ENCODE results near the gene KRCC1.

The KRCC1 gene

GRCh38 chr2:88055371-88056128, at the start of gene KRCC1:
Gene KRCC1, minus strand, starts transcription at chr2:88055783. Its CDS starts 27,220 bp downstream, at chr2:88028563.
- DNase-seq, result peak; percentile 95 to 97

- DNase-seq, result no peak
Observed at GRCh38 chr2:88100489-88100858, 44.9 kb upstream of the KRCC1 start.

- DNase-seq, result no peak
Observed at GRCh38 chr2:88099798-88100488, 44.4 kb upstream of the KRCC1 start.

- no peak for DNase-seq
Observed at GRCh38 chr2:88098558-88098900, 42.9 kb upstream of the KRCC1 start.

DNA sequence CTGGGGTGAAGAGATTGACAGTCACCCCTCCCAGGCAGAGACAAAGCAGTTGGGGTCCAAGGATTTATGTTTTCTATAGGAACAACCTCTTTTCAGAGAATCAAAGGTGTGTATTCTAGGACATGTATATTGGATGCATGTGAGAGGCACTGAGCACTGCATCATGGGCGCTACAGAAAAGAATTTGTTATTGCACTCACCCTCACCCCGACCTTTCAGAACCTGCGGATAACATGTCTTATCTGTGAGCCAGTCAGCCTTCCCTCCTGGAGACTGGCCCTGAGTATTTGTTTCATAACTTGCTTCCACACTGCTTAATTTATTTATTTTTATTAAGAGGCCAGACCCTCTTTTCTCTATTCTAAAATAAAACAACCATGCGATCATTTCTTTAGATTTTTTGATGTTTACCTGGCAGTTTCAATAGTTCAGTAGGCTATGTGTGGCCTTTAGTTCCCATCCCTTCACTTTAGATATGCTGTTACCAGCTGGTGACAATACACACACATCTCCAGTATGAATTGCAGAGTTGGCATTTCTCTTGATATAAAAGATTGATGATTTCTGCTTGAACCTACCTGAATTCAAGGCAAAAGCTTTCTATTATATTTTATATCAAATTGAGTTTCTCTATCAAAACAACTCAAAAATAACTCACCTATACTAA, 42.4 kb upstream of the KRCC1 start:
- DNase-seq, result no peak

DNA sequence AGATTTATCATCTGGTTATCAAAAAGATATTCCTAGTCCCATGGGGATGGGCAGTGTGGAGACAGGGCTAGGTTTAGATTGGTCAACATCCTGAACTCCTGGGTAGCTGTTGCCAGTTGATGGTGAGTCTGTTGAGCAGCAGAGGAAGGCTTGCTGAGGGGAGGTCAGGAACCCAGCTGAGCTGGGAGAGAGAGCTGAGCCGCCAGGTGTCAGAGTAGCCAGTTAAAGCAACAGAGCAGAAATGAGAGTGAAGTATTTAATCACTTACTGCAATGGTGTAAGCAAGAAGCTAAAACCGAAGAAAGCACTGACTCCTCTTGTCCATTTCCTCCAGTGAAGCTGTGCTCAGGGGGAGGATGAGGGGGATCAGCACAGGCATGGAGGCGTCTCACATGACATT, 41.6 kb upstream of the KRCC1 start:
- no peak for DNase-seq

DNA sequence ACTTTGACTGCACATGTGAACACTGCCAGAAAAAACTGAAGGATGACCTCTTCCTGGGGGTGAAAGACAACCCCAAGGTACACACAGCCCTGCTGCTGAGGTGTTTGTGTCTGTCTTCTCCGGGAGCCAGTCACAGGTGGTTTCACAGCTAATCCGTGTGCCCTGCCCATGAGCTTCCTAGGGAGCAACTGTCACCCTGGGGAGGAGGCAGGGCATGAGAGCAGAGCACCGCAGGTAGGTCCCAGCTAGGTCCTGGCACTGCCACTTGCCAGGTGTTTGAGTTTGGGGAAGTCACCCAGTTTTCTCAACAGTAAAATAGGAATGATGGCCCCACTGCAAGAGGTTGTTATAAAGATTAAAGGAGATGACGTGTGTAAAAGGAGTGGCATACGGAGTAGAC, 41.1 kb upstream of the KRCC1 start:
- DNase-seq, result no peak

- DNase-seq, result no peak
Observed at GRCh38 chr2:88095022-88095421, 39.4 kb upstream of the KRCC1 start.

- no peak for DNase-seq
Observed at GRCh38 chr2:88092773-88093172, 37.2 kb upstream of the KRCC1 start.

GRCh38 chr2:88091943-88092342, 36.4 kb upstream of the KRCC1 start:
- no peak for DNase-seq

DNA sequence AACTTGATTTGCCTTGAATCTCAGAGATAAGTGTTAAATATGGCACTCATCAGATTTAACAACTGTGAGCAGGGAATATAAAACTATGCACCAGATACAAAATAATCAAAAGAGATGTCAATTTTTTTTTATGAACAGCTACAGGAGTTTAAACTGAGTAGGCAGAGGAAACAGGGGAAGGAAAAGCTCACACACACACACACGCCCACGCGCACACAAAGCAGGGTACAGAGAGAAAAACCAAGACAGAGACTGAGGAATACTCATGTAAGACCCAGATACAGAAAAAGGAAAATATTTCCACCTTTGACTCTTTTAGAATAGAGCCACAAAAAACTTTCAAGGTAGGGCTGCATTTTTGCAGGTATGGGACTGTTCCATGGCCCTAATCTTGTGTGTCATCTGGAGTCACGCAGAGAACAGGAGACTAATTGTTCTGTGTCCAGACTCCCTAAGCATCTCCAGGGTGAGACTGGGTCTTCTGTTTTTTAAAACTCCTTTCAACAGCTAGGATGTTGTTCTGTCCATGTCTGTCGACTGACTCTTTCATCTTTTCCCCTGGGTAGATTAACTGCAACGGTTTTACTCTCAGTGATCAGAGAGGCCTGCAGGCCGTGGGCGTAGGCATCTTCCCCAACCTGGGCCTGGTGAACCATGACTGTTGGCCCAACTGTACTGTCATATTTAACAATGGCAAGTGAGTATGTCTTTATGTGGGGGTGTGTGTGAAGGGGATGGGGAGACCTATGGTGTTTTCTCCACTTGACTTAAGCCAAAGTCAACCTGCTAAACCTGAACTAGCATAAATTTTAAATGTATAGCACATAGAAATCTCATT, 35.1 kb upstream of the KRCC1 start:
- DNase-seq, result no peak

DNA sequence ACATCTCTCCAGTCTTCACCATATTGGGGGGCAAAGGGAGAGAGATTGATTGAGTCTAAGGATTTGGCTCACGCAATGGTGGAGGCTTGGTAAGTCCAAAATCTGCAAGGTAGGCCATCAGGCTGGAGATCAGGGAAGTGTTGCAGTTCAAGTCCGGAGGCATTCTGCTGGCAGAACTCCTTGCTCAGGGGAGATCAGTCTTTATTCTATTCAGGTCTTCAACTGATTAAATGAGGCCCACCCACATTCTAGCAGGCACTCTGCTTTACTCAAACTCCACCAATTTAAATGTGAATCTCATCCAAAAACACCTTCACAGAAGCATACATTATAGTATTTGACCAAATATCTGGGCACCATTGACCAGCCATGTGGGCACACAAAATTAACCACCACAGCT, 33.4 kb upstream of the KRCC1 start:
- no peak for DNase-seq

GRCh38 chr2:88087763-88088162, 32.2 kb upstream of the KRCC1 start:
- no peak for DNase-seq

DNA sequence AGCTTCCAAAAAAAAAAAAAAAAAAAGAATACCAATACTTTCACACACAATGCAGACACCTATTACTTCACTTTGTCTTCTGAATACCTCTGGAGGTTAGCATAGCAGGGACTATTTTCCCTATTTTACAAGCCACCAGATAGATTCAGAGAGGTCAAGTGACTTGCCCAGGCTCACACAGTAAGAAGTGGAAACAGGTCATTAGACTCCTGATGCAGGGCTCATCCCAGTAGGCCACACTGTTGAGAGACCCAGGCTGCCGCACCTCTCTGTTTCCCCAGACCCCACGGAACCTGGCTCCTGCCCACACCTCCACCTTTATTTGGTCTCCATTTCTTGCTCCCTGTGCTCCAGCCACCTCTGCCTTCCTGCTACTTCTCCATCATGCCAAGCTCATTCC, 31.5 kb upstream of the KRCC1 start:
- no peak for DNase-seq

DNA sequence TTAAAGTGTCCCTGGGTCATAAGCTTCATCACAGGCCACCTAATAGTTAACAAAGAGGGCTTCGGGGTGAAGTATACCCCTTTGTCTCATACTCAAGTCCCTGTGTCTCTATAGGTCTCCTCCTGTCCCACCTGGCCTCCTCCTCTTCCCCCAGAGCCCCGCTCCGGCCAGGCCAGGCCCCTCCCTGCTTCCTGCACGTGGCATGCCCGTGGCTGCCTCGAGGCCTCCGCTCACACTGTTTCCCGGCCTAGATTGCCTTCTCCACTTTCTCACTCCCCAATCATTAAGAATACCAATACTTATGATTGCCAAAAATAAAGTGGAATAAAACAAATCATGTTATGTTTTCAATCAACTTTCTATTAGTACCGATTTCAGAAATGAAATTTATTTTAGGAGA, 30.8 kb upstream of the KRCC1 start:
- DNase-seq, result no peak

GRCh38 chr2:88085602-88086001, 30.0 kb upstream of the KRCC1 start:
- DNase-seq, result no peak

GRCh38 chr2:88085099-88085498, 29.5 kb upstream of the KRCC1 start:
- DNase-seq, result no peak

- DNase-seq, result no peak
Observed at GRCh38 chr2:88082781-88083180, 27.2 kb upstream of the KRCC1 start.

DNA sequence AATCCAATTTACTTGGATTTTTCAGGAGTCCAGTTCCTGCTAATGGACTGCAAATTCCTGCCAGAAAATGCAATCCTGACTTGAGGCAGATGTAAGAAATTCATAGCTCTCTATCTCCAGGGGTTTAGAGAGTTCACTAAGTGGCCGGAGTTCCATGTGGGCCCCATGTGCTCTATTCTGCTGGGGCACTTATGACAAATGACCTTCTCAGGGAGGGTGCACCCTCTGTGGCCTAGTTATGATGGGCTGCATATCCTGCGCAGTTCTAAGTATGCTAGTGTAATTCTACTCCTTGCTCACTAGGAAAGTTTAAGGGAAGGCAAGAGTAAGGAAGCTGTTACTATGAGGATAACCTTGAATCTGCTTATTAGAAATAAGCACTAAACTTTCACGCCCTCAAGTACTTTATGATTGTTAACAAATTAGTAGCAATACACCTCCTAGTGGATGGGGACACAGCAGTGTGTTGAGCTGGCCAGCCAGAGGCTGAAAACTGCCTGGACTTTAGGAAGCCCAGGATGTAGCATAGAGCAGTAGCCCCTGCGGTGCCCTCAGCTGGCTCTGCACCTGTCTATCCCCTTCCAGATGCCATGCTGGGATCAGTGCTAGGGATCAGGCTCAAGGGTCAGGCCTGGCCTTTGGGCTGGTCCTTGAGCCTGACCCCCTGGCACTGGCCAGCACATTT, 26.5 kb upstream of the KRCC1 start:
- DNase-seq, result no peak

DNA sequence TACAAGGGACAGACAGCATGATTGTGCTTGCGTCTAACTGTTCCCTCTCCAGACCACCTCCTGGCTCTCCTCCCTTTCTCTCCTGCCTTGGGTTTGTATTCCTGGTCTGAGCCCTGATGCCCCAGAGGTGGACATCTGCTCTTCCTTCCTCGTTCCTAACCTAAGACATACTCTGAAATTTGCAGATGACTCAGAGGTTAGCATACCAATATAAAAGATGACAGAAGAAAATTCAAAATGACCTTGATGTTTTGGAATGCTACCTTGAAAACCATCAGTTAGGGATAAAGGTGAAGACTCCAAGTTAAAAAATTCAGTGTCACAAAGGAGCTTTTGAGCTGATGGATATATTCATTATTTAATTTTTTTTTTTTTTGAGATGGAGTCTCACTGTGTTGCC, 25.0 kb upstream of the KRCC1 start:
- no peak for DNase-seq

- no peak for DNase-seq
Observed at GRCh38 chr2:88078643-88079172, 23.1 kb upstream of the KRCC1 start.

DNA sequence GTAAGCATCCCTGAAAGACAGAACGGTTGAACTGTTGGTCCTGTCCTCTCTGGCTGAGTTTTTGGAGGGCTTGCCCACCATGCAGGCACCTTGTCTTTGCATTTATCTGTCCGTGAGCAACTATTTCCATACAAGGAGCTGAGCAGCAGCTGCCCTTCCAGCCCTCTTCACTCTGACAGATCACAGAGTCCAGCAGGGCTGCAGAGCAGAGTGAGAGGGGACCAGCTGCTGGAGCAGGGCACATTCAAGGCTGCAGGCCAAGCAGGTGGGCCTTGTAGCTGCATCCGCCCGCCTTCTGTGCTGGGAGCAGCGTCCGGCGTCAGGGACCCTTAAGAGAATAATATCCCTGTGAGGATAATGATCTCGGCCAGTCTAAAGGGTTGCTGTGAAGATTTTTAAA, 21.5 kb upstream of the KRCC1 start:
- DNase-seq, result no peak

Measured in CD4-positive, alpha-beta T cell treated with Interleukin-4 for 1 hour (primary cell).